Right lobe of liver (tissue), 4 donors: ENCODE measurements around the gene NUB1.

ENCODE experiments used
- POLR2A ChIP-seq: fragments of 450-650 bp; IDR thresholded peaks from one replicate; pipeline ENCODE4 v1.6.1; 2017; ENCODE audit warnings: antibody characterized with exemption, mild to moderate bottlenecking
- TF ChIP-seq, protein P1 (sequence below), 4 donors: fragments of 200-600 bp in 3 of 4; fragments of 450-650 bp in 1 of 4; IDR thresholded peaks; one replicate each; pipeline versions ENCODE4 v1.5.1 to v1.8.0; 2016 to 2022; ENCODE audit warnings: antibody characterized with exemption in 4 of 4, mild to moderate bottlenecking in 2 of 4
- donor health status: DM: no; HTN: no; CAD: no.
- donor health status: DM: no; HTN: no; CAD: no.
- donor health status: DM: no; HTN: yes; CAD: no.

- TF ChIP-seq, protein P1, sequence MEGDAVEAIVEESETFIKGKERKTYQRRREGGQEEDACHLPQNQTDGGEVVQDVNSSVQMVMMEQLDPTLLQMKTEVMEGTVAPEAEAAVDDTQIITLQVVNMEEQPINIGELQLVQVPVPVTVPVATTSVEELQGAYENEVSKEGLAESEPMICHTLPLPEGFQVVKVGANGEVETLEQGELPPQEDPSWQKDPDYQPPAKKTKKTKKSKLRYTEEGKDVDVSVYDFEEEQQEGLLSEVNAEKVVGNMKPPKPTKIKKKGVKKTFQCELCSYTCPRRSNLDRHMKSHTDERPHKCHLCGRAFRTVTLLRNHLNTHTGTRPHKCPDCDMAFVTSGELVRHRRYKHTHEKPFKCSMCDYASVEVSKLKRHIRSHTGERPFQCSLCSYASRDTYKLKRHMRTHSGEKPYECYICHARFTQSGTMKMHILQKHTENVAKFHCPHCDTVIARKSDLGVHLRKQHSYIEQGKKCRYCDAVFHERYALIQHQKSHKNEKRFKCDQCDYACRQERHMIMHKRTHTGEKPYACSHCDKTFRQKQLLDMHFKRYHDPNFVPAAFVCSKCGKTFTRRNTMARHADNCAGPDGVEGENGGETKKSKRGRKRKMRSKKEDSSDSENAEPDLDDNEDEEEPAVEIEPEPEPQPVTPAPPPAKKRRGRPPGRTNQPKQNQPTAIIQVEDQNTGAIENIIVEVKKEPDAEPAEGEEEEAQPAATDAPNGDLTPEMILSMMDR (IDR thresholded peaks at IDR 0.05): no peak
- TF ChIP-seq POLR2A: no peak
These were observed 737 bp upstream of the NUB1 start for GRCh38 chr7:151340794-151341356.
